Sigmoid colon (tissue), 7 donors: Measurements from ENCODE around the gene GAN. TPM values are rescaled to one million over a fixed set of nuclear protein-coding genes. Genes with fewer than 3 reads are reported as not detected.

ENCODE experiments used
- DNase-seq: peaks from one replicate; pipeline ENCODE4 v3.0.0-alpha.2; 2019
- H3K27ac ChIP-seq, 4 donors: fragments of 200-600 bp; sonication (generic); one replicate each; pipeline ENCODE4 v1.5.1; 2016 to 2019; ENCODE audit warnings: mild to moderate bottlenecking in 1 of 4
- H3K27me3 ChIP-seq, 3 donors: fragments of 200-600 bp; sonication (generic); one replicate each; pipeline ENCODE4 v1.5.1; 2019; ENCODE audit warnings: mild to moderate bottlenecking in 1 of 3
- H3K36me3 ChIP-seq, 4 donors: fragments of 200-600 bp; sonication (generic); one replicate each; pipeline ENCODE4 v1.5.1; 2016 to 2019
- H3K4me1 ChIP-seq, 4 donors: fragments of 200-600 bp; sonication (generic); one replicate each; pipeline ENCODE4 v1.5.1; 2017 to 2019
- H3K4me3 ChIP-seq, 4 donors: fragments of 200-600 bp; sonication (generic); one replicate each; pipeline ENCODE4 v1.5.1; 2017 to 2019; ENCODE audit warnings: mild to moderate bottlenecking in 2 of 4, moderate library complexity in 1 of 4
- H3K9me3 ChIP-seq, 4 donors: fragments of 200-600 bp in 3 of 4; sonication (generic) in 3 of 4; one replicate each; pipeline versions ENCODE4 v1.5.1 to v1.6.1; 2013 to 2019
- CTCF ChIP-seq, 4 experiments: fragments of 450-650 bp in 3 of 4; fragments of 200-600 bp in 1 of 4; IDR thresholded peaks; one replicate each; pipeline ENCODE4 v1.5.1; 2016 to 2019; ENCODE audit warnings: antibody characterized with exemption in 4 of 4, mild to moderate bottlenecking in 3 of 4, moderate library complexity in 2 of 4
- EP300 ChIP-seq, 4 donors: sonication (generic); formaldehyde crosslinking; IDR thresholded peaks; one replicate each; pipeline ENCODE4 v1.6.1; 2017; ENCODE audit warnings: antibody characterized with exemption in 4 of 4
- POLR2A ChIP-seq, 2 donors: fragments of 450-650 bp; IDR thresholded peaks; one replicate each; pipeline ENCODE4 v1.6.1; 2016; ENCODE audit warnings: antibody characterized with exemption in 2 of 2, mild to moderate bottlenecking in 2 of 2, moderate library complexity in 2 of 2
- POLR2AphosphoS5 ChIP-seq, 4 donors: sonication (generic); formaldehyde crosslinking; IDR thresholded peaks; one replicate each; pipeline ENCODE4 v1.6.1; 2017; ENCODE audit warnings: antibody characterized with exemption in 4 of 4
- WGBS, 2 donors: extraction: QIAGEN DNeasy Blood & Tissue Kit; methylation state at CpG; one replicate each; pipeline ENCODE4 v1.1.7; 2013; 5-methylcytosine and 5-hydroxymethylcytosine counted together
- intact Hi-C: fragments of 100-400 bp; cut with DNase I; formaldehyde crosslinking; loops from one replicate; pipeline ENCODE4 v1.15.1; 2023
- polyA plus RNA-seq, 3 donors: library from polyadenylated mRNA; stranded (reverse); fragments of 200-250 nt; gene quantifications; one replicate each; pipeline ENCODE4 v1.2.3, GENCODE V29; 2013
- total RNA-seq, 4 donors: library from RNA; depleted of rRNA; stranded (reverse); fragments of >200 nt; gene quantifications; one replicate each; pipeline ENCODE4 v1.1.0, GENCODE V29; 2016
- donor health status: healthy with polysubstance abuse.
- donor health status: Bipolar disorder and iron deficiency.
- donor health status: healthy.

GAN gene
- total and polyA plus RNA-seq, 7 donors: 1.2 to 14.7 (median 9.1) TPM

- Histone ChIP-seq H3K4me1 (no peaks in the 10 kb centered on the region), H3K27ac (no peak overlapping the region), H3K4me3 (no peak overlapping the region), H3K27me3 (no peaks in the 10 kb centered on the region), H3K9me3 (no peaks in the 10 kb centered on the region), H3K36me3 (no peaks in the 10 kb centered on the region)
- DNase-seq: no peak
- no peak for TF ChIP-seq CTCF (IDR thresholded peaks at IDR 0.05)
- TF ChIP-seq POLR2AphosphoS5 (IDR thresholded peaks at IDR 0.05): no peak
- TF ChIP-seq POLR2A (IDR thresholded peaks at IDR 0.05): no peak
- no peak for TF ChIP-seq EP300 (IDR thresholded peaks at IDR 0.05)
- intact Hi-C loops: no loop called here
- 76 to 94% methylated on average over 3 of the region's 3 CpGs for WGBS, 2 donors
These were observed 31.7 kb upstream of the GAN start for GRCh38 chr16:81283044-81283443.

GRCh38 chr16:81284995-81285600 is 29.7 kb upstream of the GAN start:
- no peaks in the 10 kb centered on the region for H3K4me1 ChIP-seq
- H3K9me3 ChIP-seq: no peaks in the 10 kb centered on the region
- TF ChIP-seq POLR2AphosphoS5 (IDR thresholded peaks at IDR 0.05) (no peak), EP300 (IDR thresholded peaks at IDR 0.05) (no peak), POLR2A (IDR thresholded peaks at IDR 0.05) (no peak), CTCF (IDR thresholded peaks at IDR 0.05) (no peak)
- no peaks in the 10 kb centered on the region for H3K27me3 ChIP-seq
- intact Hi-C loops: no loop called here
- H3K36me3 ChIP-seq: no peaks in the 10 kb centered on the region
- no peak overlapping the region for H3K4me3 ChIP-seq
- 85 to 86% methylated on average over 8 of the region's 8 CpGs for WGBS, 2 donors
- DNase-seq: no peak
- no peak overlapping the region for H3K27ac ChIP-seq

GRCh38 chr16:81286190-81286589 is 28.6 kb upstream of the GAN start:
- H3K4me3 ChIP-seq: no peak overlapping the region
- no peaks in the 10 kb centered on the region for H3K36me3 ChIP-seq
- no peak overlapping the region for H3K27ac ChIP-seq
- DNase-seq: no peak
- 30 to 83% methylated on average over 1 of the region's 1 CpG for WGBS, 2 donors
- TF ChIP-seq POLR2A (IDR thresholded peaks at IDR 0.05) (no peak), POLR2AphosphoS5 (IDR thresholded peaks at IDR 0.05) (no peak), EP300 (IDR thresholded peaks at IDR 0.05) (no peak), CTCF (IDR thresholded peaks at IDR 0.05) (no peak)
- no peaks in the 10 kb centered on the region for H3K4me1 ChIP-seq
- H3K9me3 ChIP-seq: no peaks in the 10 kb centered on the region
- intact Hi-C loops: no loop called here
- H3K27me3 ChIP-seq: no peaks in the 10 kb centered on the region

GRCh38 chr16:81291117-81291516 is 23.6 kb upstream of the GAN start:
- Histone ChIP-seq H3K27ac (no peak overlapping the region), H3K27me3 (no peaks in the 10 kb centered on the region), H3K36me3 (no peaks in the 10 kb centered on the region), H3K9me3 (no peaks in the 10 kb centered on the region), H3K4me1 (no peaks in the 10 kb centered on the region), H3K4me3 (no peak overlapping the region)
- WGBS, 2 donors: 88 to 93% methylated on average over 9 of the region's 9 CpGs
- intact Hi-C loops: no loop called here
- no peak for TF ChIP-seq CTCF (IDR thresholded peaks at IDR 0.05)
- TF ChIP-seq POLR2A (IDR thresholded peaks at IDR 0.05): no peak
- no peak for TF ChIP-seq EP300 (IDR thresholded peaks at IDR 0.05)
- DNase-seq: no peak

- DNase-seq: no peak
- no peaks in the 10 kb centered on the region for H3K36me3 ChIP-seq
- no peaks in the 10 kb centered on the region for H3K27me3 ChIP-seq
- TF ChIP-seq POLR2AphosphoS5 (IDR thresholded peaks at IDR 0.05) (no peak), EP300 (IDR thresholded peaks at IDR 0.05) (no peak), POLR2A (IDR thresholded peaks at IDR 0.05) (no peak), CTCF (IDR thresholded peaks at IDR 0.05) (no peak)
- H3K4me3 ChIP-seq: no peak overlapping the region
- H3K27ac ChIP-seq: no peak overlapping the region
- WGBS, 2 donors: 92 to 94% methylated on average over 5 of the region's 5 CpGs
- H3K4me1 ChIP-seq: no peaks in the 10 kb centered on the region
- intact Hi-C loops: no loop called here
- no peaks in the 10 kb centered on the region for H3K9me3 ChIP-seq
These were observed 21.8 kb upstream of the GAN start for GRCh38 chr16:81292936-81293335.
